GM19043 (cell line): ENCODE results near the gene PCBP3.

Experiments used
- ATAC-seq: cut with Tn5 transposase; IDR thresholded peaks from one replicate; pipeline ENCODE4 v1.9.1; 2021; ENCODE audit warnings: low read depth; ENCODE audit not compliant: unreplicated experiment

The PCBP3 gene

GRCh38 chr21:45983649-45983965 is 340.1 kb downstream of the PCBP3 start:
- no peak for ATAC-seq

- ATAC-seq: no peak
These were observed 340.5 kb downstream of the PCBP3 start for GRCh38 chr21:45983981-45984551.

- ATAC-seq: no peak
These were observed 341.1 kb downstream of the PCBP3 start for GRCh38 chr21:45984584-45985095.

- no peak for ATAC-seq
These were observed 342.2 kb downstream of the PCBP3 start for GRCh38 chr21:45985471-45986315.

GRCh38 chr21:45986316-45987051 is 343.0 kb downstream of the PCBP3 start:
- ATAC-seq: no peak

- no peak for ATAC-seq
These were observed 343.7 kb downstream of the PCBP3 start for GRCh38 chr21:45987121-45987711.

GRCh38 chr21:45988366-45989347 is 345.1 kb downstream of the PCBP3 start:
- ATAC-seq: no peak

GRCh38 chr21:45989355-45990048 is 346.0 kb downstream of the PCBP3 start:
- no peak for ATAC-seq

- ATAC-seq: no peak
These were observed 346.7 kb downstream of the PCBP3 start for GRCh38 chr21:45990049-45990711.

GRCh38 chr21:45990741-45991605 is 347.4 kb downstream of the PCBP3 start:
- ATAC-seq: no peak

GRCh38 chr21:45991606-45992300 is 348.2 kb downstream of the PCBP3 start:
- ATAC-seq: no peak
